HEK293 (cell line): ENCODE results near the gene IGSF3.

Experiments used
- OVOL3 ChIP-seq: fragments of 450-650 bp; formaldehyde crosslinking; IDR thresholded peaks from 2 replicates; pipeline ENCODE4 v1.5.1; 2016; ENCODE audit warnings: missing biosample characterization, missing genetic modification characterization
- PRDM4 ChIP-seq: fragments of 450-650 bp; formaldehyde crosslinking; IDR thresholded peaks from 2 replicates; pipeline ENCODE4 v1.5.1; 2017; ENCODE audit warnings: missing biosample characterization, missing genetic modification characterization
- YY1 ChIP-seq: fragments of 450-650 bp; formaldehyde crosslinking; IDR thresholded peaks from 2 replicates; pipeline ENCODE4 v1.5.1; 2018; ENCODE audit warnings: missing biosample characterization, missing genetic modification characterization
- ZBTB7A ChIP-seq: fragments of 450-650 bp; formaldehyde crosslinking; IDR thresholded peaks from 2 replicates; pipeline ENCODE4 v1.5.1; 2016; ENCODE audit warnings: low read depth, missing biosample characterization, missing genetic modification characterization
- ZFHX2 ChIP-seq: fragments of 450-650 bp; formaldehyde crosslinking; conservative IDR thresholded peaks from 2 replicates; pipeline ENCODE4 v1.5.1; 2016; ENCODE audit warnings: missing biosample characterization, missing genetic modification characterization
- ZFP41 ChIP-seq: fragments of 450-650 bp; formaldehyde crosslinking; IDR thresholded peaks from 2 replicates; pipeline ENCODE4 v1.5.1; 2016; ENCODE audit warnings: missing biosample characterization, missing genetic modification characterization, borderline replicate concordance
- ZNF114 ChIP-seq: fragments of 450-650 bp; formaldehyde crosslinking; IDR thresholded peaks from 2 replicates; pipeline ENCODE4 v1.5.0; 2017; ENCODE audit warnings: missing biosample characterization, missing genetic modification characterization
- ZNF26 ChIP-seq: fragments of 450-650 bp; formaldehyde crosslinking; IDR thresholded peaks from 2 replicates; pipeline ENCODE4 v1.5.1; 2016; ENCODE audit warnings: missing biosample characterization, missing genetic modification characterization
- ZNF274 ChIP-seq, 2 experiments: fragments of 200-500 bp in 1 of 2; fragments of 450-650 bp in 1 of 2; sonication (Bioruptor generic) in 1 of 2; formaldehyde crosslinking in 1 of 2; IDR thresholded peaks; 2 replicates each; pipeline versions ENCODE4 v1.5.1 to v1.6.1; 2014 to 2016; ENCODE audit warnings: borderline replicate concordance in 1 of 2, inconsistent platforms in 1 of 2, low read length in 1 of 2, missing biosample characterization in 1 of 2, missing genetic modification characterization in 1 of 2
- ZNF501 ChIP-seq: fragments of 450-650 bp; formaldehyde crosslinking; IDR thresholded peaks from 2 replicates; pipeline ENCODE4 v1.5.1; 2016; ENCODE audit warnings: missing biosample characterization, missing genetic modification characterization
- ZNF707 ChIP-seq: fragments of 450-650 bp; formaldehyde crosslinking; IDR thresholded peaks from 2 replicates; pipeline ENCODE4 v1.5.1; 2016; ENCODE audit warnings: missing biosample characterization, missing genetic modification characterization
- TF ChIP-seq, protein P1 (sequence below): fragments of 450-650 bp; formaldehyde crosslinking; IDR thresholded peaks from 2 replicates; pipeline ENCODE4 v1.5.1; 2016; ENCODE audit warnings: missing biosample characterization, missing genetic modification characterization
- TF ChIP-seq, protein P2 (sequence below): fragments of 450-650 bp; formaldehyde crosslinking; IDR thresholded peaks from 2 replicates; pipeline ENCODE4 v1.5.1; 2016; ENCODE audit warnings: missing biosample characterization, missing genetic modification characterization, borderline replicate concordance
- TF ChIP-seq, protein P3 (sequence below): fragments of 450-650 bp; formaldehyde crosslinking; IDR thresholded peaks from 2 replicates; pipeline ENCODE4 v1.5.1; 2016; ENCODE audit warnings: missing biosample characterization, missing genetic modification characterization

DNA sequence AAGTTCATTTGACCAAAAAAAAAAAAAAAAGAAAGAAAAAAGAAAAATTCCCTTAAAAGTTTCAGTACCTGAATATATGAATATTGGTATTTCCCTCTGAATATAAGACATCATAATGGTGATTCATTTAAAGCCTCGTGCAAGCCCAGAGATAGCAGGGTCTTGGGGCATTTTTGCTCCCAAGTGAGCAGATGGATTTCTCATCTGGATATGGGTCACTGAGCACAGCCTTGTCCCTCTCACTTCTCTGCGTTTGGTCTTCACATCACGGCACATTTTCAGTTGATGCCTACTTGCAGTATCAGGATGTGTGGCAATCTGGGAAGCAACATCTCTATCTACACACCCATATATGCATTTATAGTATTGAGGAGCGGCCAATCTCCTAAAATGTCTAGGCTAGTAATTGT is 109.4 kb downstream of the IGSF3 start:
- TF ChIP-seq, protein P1, sequence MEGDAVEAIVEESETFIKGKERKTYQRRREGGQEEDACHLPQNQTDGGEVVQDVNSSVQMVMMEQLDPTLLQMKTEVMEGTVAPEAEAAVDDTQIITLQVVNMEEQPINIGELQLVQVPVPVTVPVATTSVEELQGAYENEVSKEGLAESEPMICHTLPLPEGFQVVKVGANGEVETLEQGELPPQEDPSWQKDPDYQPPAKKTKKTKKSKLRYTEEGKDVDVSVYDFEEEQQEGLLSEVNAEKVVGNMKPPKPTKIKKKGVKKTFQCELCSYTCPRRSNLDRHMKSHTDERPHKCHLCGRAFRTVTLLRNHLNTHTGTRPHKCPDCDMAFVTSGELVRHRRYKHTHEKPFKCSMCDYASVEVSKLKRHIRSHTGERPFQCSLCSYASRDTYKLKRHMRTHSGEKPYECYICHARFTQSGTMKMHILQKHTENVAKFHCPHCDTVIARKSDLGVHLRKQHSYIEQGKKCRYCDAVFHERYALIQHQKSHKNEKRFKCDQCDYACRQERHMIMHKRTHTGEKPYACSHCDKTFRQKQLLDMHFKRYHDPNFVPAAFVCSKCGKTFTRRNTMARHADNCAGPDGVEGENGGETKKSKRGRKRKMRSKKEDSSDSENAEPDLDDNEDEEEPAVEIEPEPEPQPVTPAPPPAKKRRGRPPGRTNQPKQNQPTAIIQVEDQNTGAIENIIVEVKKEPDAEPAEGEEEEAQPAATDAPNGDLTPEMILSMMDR (tag by site-specific recombination): no peak
- no peak for TF ChIP-seq ZNF114 (tag by site-specific recombination)
- TF ChIP-seq, protein P2, sequence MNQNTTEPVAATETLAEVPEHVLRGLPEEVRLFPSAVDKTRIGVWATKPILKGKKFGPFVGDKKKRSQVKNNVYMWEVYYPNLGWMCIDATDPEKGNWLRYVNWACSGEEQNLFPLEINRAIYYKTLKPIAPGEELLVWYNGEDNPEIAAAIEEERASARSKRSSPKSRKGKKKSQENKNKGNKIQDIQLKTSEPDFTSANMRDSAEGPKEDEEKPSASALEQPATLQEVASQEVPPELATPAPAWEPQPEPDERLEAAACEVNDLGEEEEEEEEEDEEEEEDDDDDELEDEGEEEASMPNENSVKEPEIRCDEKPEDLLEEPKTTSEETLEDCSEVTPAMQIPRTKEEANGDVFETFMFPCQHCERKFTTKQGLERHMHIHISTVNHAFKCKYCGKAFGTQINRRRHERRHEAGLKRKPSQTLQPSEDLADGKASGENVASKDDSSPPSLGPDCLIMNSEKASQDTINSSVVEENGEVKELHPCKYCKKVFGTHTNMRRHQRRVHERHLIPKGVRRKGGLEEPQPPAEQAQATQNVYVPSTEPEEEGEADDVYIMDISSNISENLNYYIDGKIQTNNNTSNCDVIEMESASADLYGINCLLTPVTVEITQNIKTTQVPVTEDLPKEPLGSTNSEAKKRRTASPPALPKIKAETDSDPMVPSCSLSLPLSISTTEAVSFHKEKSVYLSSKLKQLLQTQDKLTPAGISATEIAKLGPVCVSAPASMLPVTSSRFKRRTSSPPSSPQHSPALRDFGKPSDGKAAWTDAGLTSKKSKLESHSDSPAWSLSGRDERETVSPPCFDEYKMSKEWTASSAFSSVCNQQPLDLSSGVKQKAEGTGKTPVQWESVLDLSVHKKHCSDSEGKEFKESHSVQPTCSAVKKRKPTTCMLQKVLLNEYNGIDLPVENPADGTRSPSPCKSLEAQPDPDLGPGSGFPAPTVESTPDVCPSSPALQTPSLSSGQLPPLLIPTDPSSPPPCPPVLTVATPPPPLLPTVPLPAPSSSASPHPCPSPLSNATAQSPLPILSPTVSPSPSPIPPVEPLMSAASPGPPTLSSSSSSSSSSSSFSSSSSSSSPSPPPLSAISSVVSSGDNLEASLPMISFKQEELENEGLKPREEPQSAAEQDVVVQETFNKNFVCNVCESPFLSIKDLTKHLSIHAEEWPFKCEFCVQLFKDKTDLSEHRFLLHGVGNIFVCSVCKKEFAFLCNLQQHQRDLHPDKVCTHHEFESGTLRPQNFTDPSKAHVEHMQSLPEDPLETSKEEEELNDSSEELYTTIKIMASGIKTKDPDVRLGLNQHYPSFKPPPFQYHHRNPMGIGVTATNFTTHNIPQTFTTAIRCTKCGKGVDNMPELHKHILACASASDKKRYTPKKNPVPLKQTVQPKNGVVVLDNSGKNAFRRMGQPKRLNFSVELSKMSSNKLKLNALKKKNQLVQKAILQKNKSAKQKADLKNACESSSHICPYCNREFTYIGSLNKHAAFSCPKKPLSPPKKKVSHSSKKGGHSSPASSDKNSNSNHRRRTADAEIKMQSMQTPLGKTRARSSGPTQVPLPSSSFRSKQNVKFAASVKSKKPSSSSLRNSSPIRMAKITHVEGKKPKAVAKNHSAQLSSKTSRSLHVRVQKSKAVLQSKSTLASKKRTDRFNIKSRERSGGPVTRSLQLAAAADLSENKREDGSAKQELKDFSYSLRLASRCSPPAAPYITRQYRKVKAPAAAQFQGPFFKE (tag by site-specific recombination): no peak
- TF ChIP-seq ZNF707 (tag by site-specific recombination): no peak
- no peak for TF ChIP-seq ZFP41
- no peak for TF ChIP-seq OVOL3 (tag by site-specific recombination)
- no peak for TF ChIP-seq ZFHX2 (tag by site-specific recombination)
- no peak for TF ChIP-seq ZNF501 (tag by site-specific recombination)
- no peak for TF ChIP-seq YY1
- no peak for TF ChIP-seq ZBTB7A
- no peak for TF ChIP-seq PRDM4 (tag by site-specific recombination)
- no peak for TF ChIP-seq ZNF26 (tag by site-specific recombination)
- TF ChIP-seq, protein P3, sequence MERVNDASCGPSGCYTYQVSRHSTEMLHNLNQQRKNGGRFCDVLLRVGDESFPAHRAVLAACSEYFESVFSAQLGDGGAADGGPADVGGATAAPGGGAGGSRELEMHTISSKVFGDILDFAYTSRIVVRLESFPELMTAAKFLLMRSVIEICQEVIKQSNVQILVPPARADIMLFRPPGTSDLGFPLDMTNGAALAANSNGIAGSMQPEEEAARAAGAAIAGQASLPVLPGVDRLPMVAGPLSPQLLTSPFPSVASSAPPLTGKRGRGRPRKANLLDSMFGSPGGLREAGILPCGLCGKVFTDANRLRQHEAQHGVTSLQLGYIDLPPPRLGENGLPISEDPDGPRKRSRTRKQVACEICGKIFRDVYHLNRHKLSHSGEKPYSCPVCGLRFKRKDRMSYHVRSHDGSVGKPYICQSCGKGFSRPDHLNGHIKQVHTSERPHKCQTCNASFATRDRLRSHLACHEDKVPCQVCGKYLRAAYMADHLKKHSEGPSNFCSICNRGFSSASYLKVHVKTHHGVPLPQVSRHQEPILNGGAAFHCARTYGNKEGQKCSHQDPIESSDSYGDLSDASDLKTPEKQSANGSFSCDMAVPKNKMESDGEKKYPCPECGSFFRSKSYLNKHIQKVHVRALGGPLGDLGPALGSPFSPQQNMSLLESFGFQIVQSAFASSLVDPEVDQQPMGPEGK: no peak
- TF ChIP-seq ZNF274 (IDR thresholded peaks at IDR 0.05; ENCODE audit: low read length): no peak
- no peak for TF ChIP-seq ZNF274 (tag by site-specific recombination; IDR thresholded peaks at IDR 0.05; ENCODE audit: borderline replicate concordance)
